OCI-LY7 (cell line): Measurements from ENCODE around the gene RPS6KA5.

Source experiments
- CTCF ChIP-seq: fragments of 200-600 bp; sonication (generic); conservative IDR thresholded peaks from 2 replicates; pipeline ENCODE4 v1.5.1; 2014; ENCODE audit warnings: mild to moderate bottlenecking, antibody characterized with exemption, low read length, moderate library complexity, mixed read lengths
- EZH2phosphoT487 ChIP-seq: fragments of 200-600 bp; sonication (generic); IDR thresholded peaks from 2 replicates; pipeline ENCODE4 v1.6.1; 2018; ENCODE audit warnings: low read depth, borderline replicate concordance, mild to moderate bottlenecking, mixed run types, antibody characterized with exemption, low read length, moderate library complexity, mixed read lengths

GRCh38 chr14:90811641-90812040, 248.8 kb downstream of the RPS6KA5 start:
- TF ChIP-seq EZH2phosphoT487 (no peak), CTCF (no peak)
